Measurements from ENCODE around the gene NTM. TPM values are rescaled to one million over a fixed set of nuclear protein-coding genes. Genes with fewer than 3 reads are reported as not detected.

The NTM gene
- total RNA-seq, 4 donors from 2014 or later = 1.4 to 2.8 (median 1.7) TPM

DNA sequence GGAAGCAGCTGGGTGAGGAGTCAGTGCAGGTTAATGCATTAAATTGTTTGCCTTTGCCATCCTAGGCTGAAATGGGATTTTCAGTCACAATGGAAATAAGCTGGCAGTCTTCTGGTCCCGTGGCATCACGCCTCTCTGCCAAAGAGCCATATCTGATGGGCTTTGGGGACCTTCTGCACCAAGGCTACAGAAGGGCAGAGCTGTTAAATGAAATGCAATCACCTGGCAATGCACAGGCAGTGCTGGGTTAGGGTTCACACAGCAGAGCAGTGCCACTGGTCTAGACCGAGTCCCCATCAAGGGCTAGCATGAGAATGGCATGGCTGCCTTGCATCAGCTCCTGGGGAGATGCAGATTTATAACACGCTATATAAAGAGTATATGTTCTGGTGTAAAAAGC lies 749.2 kb downstream of the NTM start:
- Histone ChIP-seq H3K4me3 (no peak overlapping the region), H3K27ac (no peak overlapping the region), H3K27me3 (no peaks in the 10 kb centered on the region), H3K36me3 (no peaks in the 10 kb centered on the region), H3K9me3 (no peaks in the 10 kb centered on the region), H3K4me1 (no peaks in the 10 kb centered on the region)
- no peak for TF ChIP-seq POLR2A (IDR thresholded peaks at IDR 0.05)
- TF ChIP-seq, protein P1, sequence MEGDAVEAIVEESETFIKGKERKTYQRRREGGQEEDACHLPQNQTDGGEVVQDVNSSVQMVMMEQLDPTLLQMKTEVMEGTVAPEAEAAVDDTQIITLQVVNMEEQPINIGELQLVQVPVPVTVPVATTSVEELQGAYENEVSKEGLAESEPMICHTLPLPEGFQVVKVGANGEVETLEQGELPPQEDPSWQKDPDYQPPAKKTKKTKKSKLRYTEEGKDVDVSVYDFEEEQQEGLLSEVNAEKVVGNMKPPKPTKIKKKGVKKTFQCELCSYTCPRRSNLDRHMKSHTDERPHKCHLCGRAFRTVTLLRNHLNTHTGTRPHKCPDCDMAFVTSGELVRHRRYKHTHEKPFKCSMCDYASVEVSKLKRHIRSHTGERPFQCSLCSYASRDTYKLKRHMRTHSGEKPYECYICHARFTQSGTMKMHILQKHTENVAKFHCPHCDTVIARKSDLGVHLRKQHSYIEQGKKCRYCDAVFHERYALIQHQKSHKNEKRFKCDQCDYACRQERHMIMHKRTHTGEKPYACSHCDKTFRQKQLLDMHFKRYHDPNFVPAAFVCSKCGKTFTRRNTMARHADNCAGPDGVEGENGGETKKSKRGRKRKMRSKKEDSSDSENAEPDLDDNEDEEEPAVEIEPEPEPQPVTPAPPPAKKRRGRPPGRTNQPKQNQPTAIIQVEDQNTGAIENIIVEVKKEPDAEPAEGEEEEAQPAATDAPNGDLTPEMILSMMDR (IDR thresholded peaks at IDR 0.05) = no peak
- no peak for DNase-seq

DNA sequence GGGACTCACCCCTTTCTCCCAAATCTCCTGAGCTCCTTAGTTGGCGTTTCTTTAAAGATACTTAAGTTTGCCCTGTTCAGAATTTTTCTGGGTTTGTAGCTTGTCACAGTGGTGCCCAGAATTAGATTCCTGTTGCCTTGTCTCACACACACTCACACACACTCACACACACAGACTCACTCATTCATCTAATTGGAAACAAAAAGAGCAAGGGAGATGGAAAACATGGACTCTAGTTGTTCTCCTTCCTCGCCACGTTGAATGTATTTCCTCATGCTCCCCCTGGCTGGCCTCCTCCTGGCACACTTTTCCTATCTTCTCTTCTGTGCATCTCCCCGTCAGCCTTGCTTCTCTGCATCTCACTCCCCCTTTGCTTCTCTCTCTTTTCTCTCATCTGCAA lies 752.3 kb downstream of the NTM start:
- DNase-seq = no peak
- Histone ChIP-seq H3K9me3 (no peaks in the 10 kb centered on the region), H3K36me3 (no peaks in the 10 kb centered on the region), H3K27ac (no peak overlapping the region), H3K4me3 (no peak overlapping the region), H3K4me1 (peaks cover 0 to 9% (median 0%) of the 10 kb centered on the region in 4 donors), H3K27me3 (no peaks in the 10 kb centered on the region)
- no peak for TF ChIP-seq POLR2A (IDR thresholded peaks at IDR 0.05)
- TF ChIP-seq, protein P1 (IDR thresholded peaks at IDR 0.05) = no peak

DNA sequence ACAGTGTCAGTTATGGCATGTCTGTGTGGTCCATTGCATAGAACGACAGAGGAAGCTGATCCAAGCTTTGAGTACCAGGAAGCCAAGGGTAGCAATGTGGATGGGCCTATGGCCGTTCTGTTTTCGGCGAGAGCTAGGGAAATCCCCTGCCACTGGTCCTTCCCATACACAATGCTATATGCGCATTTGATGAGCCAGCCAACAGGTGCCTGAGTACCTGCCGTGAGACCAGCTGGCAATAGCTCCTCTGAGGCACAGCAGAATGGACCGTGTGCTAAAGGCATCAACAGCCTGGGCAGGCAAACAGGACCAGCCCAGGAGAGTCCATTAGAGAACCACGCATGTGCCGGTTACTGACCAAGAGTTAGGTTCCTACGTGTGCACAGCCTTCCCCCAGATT lies 753.0 kb downstream of the NTM start:
- H3K4me3 ChIP-seq = no peak overlapping the region
- no peak overlapping the region for H3K27ac ChIP-seq
- H3K27me3 ChIP-seq = no peaks in the 10 kb centered on the region
- peaks cover 0 to 9% (median 0%) of the 10 kb centered on the region in 4 donors for H3K4me1 ChIP-seq
- DNase-seq = no peak
- TF ChIP-seq POLR2A (IDR thresholded peaks at IDR 0.05) = no peak
- TF ChIP-seq, protein P1 (IDR thresholded peaks at IDR 0.05) = no peak
- no peaks in the 10 kb centered on the region for H3K9me3 ChIP-seq
- H3K36me3 ChIP-seq = no peaks in the 10 kb centered on the region

DNA sequence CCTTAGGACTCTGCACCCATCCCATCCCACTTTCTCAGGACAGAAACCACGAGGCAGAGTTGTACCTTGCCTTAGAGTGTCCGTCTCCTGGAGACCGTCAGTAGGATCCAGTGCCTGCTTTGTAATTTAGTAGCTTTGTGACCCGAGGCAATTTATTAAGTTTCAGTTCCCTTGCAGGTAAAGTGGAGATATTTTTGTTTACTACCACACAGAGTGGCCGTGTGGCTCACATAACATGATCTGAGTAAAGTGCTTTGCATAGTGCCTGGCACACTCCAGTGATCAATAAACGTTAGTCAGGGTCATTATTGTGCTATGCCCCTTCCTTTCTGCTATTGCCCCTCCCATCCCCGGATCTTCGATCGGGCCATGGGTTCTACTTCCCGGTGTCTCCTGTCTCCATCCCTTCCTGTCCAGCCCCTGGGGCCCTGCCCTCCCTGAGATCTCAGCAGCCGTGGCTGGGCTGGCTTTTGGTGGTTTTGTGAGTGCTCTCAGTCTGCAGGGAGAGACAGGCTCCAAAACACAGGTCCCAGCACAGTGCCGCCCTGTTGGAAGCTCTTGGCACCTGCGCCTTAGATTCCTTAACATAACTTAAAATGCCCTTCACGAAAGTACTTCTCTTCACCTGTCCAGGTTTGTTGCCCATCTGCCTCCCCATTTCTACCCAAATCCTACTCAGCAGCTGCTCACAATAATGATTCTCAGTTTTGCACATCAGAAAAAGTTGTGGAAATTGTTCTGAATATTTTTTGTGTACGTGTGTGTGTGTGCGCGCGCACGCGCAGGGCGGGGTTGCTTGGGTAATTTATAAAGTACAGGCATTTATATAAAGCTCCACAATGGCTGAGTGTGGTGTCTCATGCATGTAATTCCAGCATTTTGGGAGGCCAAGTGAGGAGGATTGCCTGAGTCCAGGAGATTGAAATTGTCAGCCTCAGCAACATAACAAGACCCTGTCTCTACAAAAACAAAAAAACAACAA lies 753.7 kb downstream of the NTM start:
- DNase-seq = no peak
- Histone ChIP-seq H3K9me3 (no peaks in the 10 kb centered on the region), H3K27ac (no peak overlapping the region), H3K36me3 (no peaks in the 10 kb centered on the region), H3K4me3 (no peak overlapping the region), H3K27me3 (no peaks in the 10 kb centered on the region), H3K4me1 (peaks cover 0 to 9% (median 0%) of the 10 kb centered on the region in 4 donors)
- TF ChIP-seq, protein P1 (IDR thresholded peaks at IDR 0.05) = no peak
- no peak for TF ChIP-seq POLR2A (IDR thresholded peaks at IDR 0.05)

DNA sequence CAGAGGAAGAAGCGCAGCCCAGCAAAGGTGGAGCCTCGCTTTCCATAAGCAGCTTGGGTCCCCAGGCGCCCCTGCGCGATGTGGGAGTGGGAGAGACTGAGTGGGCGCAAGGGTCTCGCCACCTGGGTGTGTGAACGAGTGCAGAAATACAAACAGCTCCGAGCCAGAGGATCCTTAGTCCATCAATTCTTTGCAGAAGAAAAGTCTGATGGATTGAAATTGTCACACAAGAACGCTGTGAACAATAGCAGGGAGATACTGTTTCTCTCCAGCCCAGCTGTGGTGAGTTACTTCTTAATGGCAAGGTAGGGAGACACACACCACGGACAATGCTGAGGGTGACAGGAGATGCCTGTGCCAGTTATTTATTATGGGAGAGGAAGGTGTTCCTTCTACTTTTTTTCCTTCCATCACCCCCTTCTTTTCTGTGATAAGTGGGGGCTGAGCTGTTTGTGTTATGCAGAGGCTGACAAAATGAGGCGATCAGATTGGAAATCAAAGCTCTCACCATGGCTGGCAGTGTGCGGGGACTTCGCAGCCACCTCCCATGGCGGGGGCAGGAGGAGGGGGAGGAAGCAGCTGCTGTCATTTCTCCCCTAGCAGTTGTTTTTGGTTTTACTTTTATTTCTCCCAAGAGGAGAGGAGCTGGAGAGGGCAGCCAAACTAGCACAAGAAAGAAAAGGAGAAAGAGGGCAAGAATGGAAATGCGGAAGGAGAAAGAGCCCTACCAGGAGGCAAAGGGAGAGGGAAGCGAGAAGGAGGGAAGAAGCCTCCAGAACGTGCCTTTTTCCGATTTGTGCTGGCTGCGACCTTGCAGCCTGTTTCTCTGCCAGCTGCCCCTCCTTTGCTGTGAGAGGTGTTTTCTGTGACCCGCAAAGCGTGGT lies 755.8 kb downstream of the NTM start:
- Histone ChIP-seq H3K9me3 (no peaks in the 10 kb centered on the region), H3K27me3 (no peaks in the 10 kb centered on the region), H3K27ac (peak overlapping the region in 1 of 4 donors; percentile 42), H3K4me1 (peaks cover 0 to 9% (median 0%) of the 10 kb centered on the region in 4 donors), H3K4me3 (peak overlapping the region in 3 of 4 donors; percentile 6 to 39 (median 17)), H3K36me3 (no peaks in the 10 kb centered on the region)
- no peak for DNase-seq
- no peak for TF ChIP-seq POLR2A (IDR thresholded peaks at IDR 0.05)
- TF ChIP-seq, protein P1 (IDR thresholded peaks at IDR 0.05) = no peak

Data from Peyer's patch (tissue), 4 donors.